NOMO-1 (cell line): ENCODE data around the gene KLF17.
"Not testable (repeated sequence)": the region's sequence is repeated elsewhere in the genome, so short reads cannot be mapped to it uniquely, and the experiment has no call there.

Experiments used
- DNase-seq, 2 experiments: peaks; one replicate each; lab custom pipeline; 2025; ENCODE audit not compliant: unreplicated experiment in 2 of 2; lab: John Stamatoyannopoulos, UW

Gene KLF17

DNA sequence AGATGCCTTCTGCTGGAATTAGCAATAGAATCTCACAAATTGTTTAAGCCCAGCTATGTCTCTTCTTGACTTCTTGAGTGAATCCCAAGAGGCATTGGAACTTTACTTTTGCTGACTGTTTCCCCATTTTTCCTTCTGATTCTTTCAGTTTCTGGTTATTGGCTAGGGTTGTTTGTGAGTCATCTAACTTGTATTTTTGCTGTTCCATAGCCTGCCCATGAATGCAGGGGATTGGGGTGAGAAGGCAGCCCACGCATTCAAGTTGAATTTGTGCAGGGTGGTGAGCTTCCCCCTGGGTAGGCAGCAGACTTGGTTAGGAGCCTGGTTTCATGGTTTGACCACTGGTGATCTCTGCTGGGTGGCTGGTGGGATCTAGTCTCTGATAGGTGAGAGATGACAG is 10.4 kb upstream of the KLF17 start:
- no peak for DNase-seq

- no peak for DNase-seq
Observed at GRCh38 chr1:44108971-44109370, 9.7 kb upstream of the KLF17 start.

DNA sequence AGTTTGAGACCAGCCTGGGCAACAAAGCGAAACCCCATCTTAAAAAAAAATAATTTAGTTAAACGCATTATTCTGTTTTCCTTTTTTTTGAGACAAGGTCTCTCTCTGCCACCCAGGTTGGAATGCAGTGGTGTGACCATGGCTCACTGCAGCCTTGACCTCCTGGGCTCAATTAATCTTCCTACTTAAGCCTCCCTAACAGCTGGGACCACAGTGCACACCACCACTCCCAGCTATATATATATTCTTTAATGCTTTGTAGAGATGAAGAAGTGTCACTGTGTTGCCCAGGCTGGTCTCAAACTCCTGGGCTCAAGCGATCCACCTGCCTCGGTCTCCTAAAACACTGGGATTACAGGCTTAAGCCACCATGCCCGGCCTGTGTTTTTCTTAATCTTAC is 7.7 kb upstream of the KLF17 start:
- no peak for DNase-seq

- no peak for DNase-seq
Observed at GRCh38 chr1:44111861-44112260, 6.8 kb upstream of the KLF17 start.

DNA sequence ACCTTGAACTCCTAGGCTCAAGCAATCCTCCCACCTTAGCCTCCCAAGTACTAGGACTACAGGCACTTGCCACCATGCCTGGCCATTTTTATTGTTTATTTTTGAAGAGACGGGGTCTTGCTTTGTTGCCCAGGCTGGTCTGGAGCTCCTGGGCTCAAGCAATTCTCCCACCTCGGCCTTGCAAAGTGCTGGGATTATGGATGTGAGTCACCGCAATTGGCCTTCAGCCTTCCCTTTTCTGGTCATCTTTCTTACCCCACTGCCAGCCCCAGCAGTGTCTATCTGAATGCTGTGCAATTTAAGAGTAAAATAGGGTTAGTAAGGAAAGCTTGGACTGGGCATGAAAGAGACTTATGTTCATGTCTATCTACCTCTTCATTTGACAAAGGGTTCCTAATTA is 6.1 kb upstream of the KLF17 start:
- no peak for DNase-seq

DNA sequence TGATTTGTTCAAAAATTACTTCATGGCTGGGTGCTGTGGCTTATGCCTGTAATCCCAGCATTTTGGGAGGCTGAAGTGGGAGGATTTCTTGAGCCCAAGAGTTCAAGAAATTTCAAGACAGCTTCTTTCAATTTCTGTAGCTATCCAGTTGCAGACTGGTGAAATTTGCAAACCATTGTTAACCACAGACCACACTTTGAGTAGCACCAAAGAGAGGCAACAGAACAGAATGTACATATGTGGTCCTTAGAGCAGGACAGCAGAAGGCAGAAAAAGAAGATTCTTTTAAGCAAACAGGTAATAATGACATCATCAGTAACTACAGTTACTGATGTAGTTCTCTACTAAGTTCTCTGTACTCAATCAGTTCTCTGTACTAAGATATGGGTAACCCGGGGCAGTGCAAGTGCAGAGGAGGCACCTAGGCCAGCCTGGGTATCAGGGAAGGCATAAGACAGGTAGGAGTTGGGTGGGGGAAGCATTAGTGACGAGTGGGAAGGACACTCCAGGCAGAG is 5.5 kb upstream of the KLF17 start:
- DNase-seq, result no peak

- no peak for DNase-seq
Observed at GRCh38 chr1:44114098-44114497, 4.5 kb upstream of the KLF17 start.

- DNase-seq, result not testable (repeated sequence)
Observed at GRCh38 chr1:44117272-44117671, 1.3 kb upstream of the KLF17 start.

GRCh38 chr1:44119525-44119924 is 904 bp downstream of the KLF17 start:
- no peak for DNase-seq

DNA sequence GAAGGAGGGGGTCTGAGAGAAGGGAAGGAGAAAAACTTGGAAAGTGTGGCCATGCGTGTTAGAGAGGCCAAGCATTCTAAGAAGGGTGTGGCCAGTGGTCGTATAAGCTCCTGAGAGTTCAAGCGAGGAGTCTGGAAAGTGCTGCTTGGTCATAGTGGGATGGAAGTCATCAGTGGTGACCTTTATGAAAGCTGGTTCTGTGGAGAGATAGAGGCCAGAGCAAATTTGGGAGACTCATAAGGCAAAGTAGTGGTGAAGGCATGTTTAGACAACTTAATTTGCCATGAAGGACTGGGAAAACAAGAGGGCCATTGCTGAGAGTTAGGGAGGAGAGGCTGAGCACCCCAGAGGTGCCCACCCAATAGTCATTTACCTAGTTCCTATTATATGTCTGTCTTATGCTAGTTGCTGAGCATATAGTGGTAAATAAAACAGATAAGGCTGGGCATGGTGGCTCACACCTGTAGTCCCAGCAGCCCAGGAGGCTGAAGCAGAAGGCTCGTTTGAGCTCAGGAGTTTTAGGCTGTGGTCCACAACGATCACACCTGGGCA is 1.9 kb downstream of the KLF17 start:
- DNase-seq, result no peak

DNA sequence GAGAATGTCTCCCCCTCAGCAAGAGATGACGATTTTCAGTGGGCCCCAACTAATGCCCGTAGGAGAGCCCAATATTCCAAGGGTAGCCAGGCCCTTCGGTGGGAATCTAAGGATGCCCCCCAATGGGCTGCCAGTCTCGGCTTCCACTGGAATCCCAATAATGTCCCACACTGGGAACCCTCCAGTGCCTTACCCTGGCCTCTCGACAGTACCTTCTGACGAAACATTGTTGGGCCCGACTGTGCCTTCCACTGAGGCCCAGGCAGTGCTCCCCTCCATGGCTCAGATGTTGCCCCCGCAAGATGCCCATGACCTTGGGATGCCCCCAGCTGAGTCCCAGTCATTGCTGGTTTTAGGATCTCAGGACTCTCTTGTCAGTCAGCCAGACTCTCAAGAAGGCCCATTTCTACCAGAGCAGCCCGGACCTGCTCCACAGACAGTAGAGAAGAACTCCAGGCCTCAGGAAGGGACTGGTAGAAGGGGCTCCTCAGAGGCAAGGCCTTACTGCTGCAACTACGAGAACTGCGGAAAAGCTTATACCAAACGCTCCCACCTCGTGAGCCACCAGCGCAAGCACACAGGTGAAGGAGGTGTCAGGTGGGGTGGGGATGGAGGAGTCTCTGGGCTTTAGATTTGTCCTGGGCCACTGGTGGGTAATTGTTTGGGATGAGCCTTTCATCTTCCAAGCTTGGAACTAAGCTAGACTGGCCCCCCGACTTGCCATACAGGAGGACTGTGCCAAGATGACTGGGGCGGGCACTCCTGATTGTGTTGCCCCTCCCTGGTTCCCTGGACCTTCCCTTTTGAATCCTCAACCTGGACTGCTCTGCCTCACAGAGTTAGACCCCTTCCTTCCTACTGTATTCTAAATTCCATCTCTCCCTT is 11.2 kb downstream of the KLF17 start:
- DNase-seq, result no peak

GRCh38 chr1:44131411-44131810 is 12.8 kb downstream of the KLF17 start:
- DNase-seq, result no peak

- DNase-seq, result no peak
Observed at GRCh38 chr1:44134071-44134920, 15.7 kb downstream of the KLF17 start.

DNA sequence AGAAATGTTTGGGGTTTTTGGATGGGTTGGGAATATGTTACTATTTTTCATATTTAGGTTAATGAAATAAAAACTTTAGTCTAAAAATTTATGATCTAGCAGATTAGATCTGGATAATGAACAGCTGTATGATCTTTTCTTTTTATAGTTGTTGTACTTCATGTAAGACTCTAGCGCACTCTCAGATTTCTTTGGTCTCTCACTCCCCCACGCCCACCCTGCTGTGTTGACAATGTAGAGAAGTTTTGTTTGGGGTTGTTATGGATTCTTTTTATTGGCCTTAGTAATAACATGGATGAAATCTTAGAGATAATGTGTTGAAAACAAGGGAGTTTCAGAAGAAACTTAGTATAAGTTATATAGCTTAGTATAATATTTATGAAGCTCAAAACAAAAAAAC is 17.3 kb downstream of the KLF17 start:
- DNase-seq, result no peak

- DNase-seq, result no peak
Observed at GRCh38 chr1:44138239-44138638, 19.6 kb downstream of the KLF17 start.

- not testable (repeated sequence) for DNase-seq
Observed at GRCh38 chr1:44139565-44139964, 20.9 kb downstream of the KLF17 start.

DNA sequence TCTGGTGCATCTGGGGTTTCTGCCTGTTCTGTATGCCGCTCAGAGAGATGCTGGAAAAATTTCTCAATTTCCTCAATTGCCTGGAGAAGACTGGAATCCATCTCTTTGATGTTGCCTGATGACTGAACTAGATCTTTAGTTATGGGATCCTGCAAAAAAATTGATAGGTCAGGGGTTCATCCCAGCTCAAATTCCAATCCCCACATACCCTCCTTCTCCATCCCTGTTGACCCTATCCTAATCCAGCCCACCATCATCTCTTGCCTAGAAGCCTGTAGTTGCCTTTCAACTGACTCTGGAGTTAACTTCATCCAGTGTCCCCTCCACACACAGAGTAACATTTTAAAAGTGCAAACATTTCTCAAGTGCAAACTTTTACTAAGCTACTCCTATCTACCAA is 22.9 kb downstream of the KLF17 start, which contains the start of gene KLF18:
Gene KLF18 (minus strand): TSS at position 101 of the 400 bp plus-strand sequence. CDS start 0 bp downstream, at position 101.
- DNase-seq, result no peak

DNA sequence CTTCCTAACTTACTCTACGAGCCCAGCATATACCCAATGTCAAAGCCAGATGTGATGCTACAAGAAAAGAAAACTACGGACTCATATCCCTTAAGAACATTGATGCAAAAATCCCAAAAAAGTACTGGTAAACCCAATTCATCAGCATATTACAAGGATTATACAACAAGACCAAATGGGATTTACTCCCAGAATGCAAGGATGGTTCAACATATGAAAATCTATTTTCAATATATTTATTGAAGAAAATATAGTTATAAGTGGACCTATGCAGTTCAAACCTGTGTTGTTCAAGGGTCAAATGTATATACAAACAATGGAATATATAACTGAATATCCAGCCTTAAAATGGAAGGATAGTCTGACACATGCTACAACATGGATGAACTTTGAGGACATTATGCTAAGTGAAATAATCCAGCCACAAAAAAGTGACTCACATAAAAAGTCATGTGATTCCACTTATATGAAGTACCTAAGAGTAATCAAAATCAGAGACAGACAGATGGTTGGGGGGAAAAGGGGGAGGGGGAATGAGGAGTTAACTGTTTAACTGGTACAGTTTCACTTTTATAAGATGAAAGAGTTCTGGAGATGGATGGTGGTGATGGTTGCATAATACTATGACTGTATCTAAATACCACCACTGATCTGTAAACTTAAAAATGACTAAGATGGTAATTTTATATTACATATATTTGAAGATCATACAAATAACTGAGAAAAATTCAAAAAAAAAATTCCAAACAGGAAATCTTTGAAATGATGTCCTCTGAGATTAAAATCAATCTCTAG is 26.5 kb downstream of the KLF17 start:
- no peak for DNase-seq

GRCh38 chr1:44146536-44147361 is 28.1 kb downstream of the KLF17 start:
- DNase-seq, result no peak

DNA sequence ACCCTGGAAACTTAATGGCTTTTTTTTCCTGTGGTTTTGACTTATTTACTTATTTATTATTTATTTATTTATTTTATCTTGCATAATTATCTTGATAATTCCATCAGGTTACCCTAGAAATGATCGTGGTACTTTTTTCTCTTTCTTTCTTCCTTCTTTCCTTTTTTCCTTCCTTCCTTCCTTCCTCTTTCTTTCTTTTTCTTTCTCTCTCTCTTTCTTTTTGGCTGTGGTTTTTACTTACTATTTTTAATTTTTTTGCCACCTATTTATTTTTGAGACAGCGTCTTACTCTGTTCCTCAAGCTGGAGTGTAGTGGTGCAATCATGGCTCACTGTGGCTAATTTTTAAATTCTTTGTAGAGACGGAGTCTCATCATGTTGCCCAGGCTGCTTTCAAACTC is 29.0 kb downstream of the KLF17 start:
- DNase-seq, result no peak
